Kidney (tissue), 14 donors: Measurements from ENCODE around the gene PRRC2A. TPM values are rescaled to one million over a fixed set of nuclear protein-coding genes. Genes with fewer than 3 reads are reported as not detected.
A peak's percentile ranks its signal among the peaks of the same experiment; 100 is the strongest.

Experiments
- DNase-seq, 5 donors: peaks; one replicate each; pipeline ENCODE4 v3.0.0-alpha.2; 2013 to 2020
- FAIRE-seq: peaks from 2 replicates; lab custom pipeline; 2012; peaks lifted over from hg19 to GRCh38; lab: Jason Lieb, UNC
- H3K27ac ChIP-seq, 2 donors: one replicate each; pipeline ENCODE4 v1.7.0; 2013; ENCODE audit warnings: low read depth in 2 of 2, low read length in 2 of 2, inconsistent platforms in 1 of 2
- H3K27me3 ChIP-seq: one replicate; pipeline ENCODE4 v1.7.1; 2013; ENCODE audit warnings: low read length, inconsistent platforms; ENCODE audit not compliant: control insufficient read depth, insufficient read depth
- H3K36me3 ChIP-seq, 3 donors: one replicate each; pipeline versions ENCODE4 v1.7.0 to v1.7.1; 2013; ENCODE audit warnings: low read length in 3 of 3, control low read depth in 1 of 3, inconsistent platforms in 1 of 3; ENCODE audit not compliant: insufficient read depth in 3 of 3, control insufficient read depth in 2 of 3
- H3K4me1 ChIP-seq, 3 donors: one replicate each; pipeline versions ENCODE4 v1.7.0 to v1.7.1; 2013; ENCODE audit warnings: low read length in 3 of 3, inconsistent platforms in 1 of 3, low read depth in 1 of 3; ENCODE audit not compliant: control insufficient read depth in 2 of 3, insufficient read depth in 2 of 3
- H3K4me3 ChIP-seq, 3 donors: one replicate each; pipeline versions ENCODE4 v1.7.0 to v1.8.1; 2013; ENCODE audit warnings: low read length in 3 of 3, control low read depth in 1 of 3, inconsistent platforms in 1 of 3
- H3K9ac ChIP-seq, 3 donors: one replicate each; pipeline versions ENCODE4 v1.7.0 to v1.7.1; 2013; ENCODE audit warnings: low read length in 3 of 3, control low read depth in 1 of 3, inconsistent platforms in 1 of 3
- H3K9me3 ChIP-seq, 3 donors: one replicate each; pipeline versions ENCODE4 v1.7.0 to v1.7.1; 2013; ENCODE audit warnings: low read length in 3 of 3, control low read depth in 1 of 3, inconsistent platforms in 1 of 3; ENCODE audit not compliant: control insufficient read depth in 2 of 3, insufficient read depth in 1 of 3
- intact Hi-C: fragments of 100-400 bp; cut with DNase I; formaldehyde crosslinking; loops from one replicate; pipeline ENCODE4 v1.11.1; 2022
- microRNA-seq: library from miRNA; unstranded; fragments of <30 nt; microRNA quantifications from one replicate; pipeline ENCODE4 v1.2.0, GENCODE V29; 2020
- polyA plus RNA-seq: library from polyadenylated mRNA; stranded (reverse); fragments of 350-450 nt; fragmentation: Illumina TruSeq; extraction: RNeasy Lipid Tissue Mini Kit (QIAGEN cat#74804); gene quantifications from one replicate; pipeline ENCODE4 v1.2.3, GENCODE V29; 2014; ENCODE audit warnings: low read depth, low replicate concordance; ENCODE audit not compliant: insufficient read depth
- total RNA-seq: library from RNA; stranded (reverse); fragmentation: NEBNext Ultra II Directional; extraction: Animal tissue kit (Norgen Biotek cat#: 25700); gene quantifications from one replicate; pipeline ENCODE4 v1.2.1, GENCODE V29; 2021
- TF ChIP-seq, protein P1 (sequence below): IDR thresholded peaks from 3 replicates; pipeline ENCODE4 v1.5.1; 2012; ENCODE audit warnings: mild to moderate bottlenecking, moderate library complexity, borderline replicate concordance; ENCODE audit not compliant: insufficient read depth; ENCODE audit errors: extremely low read depth
- donor health status: control.
- donor health status: control.
- donor health status: control.
- donor health status: control.
- donor health status: control.
- donor health status: DM: yes; HTN: yes; CAD: no.
- donor health status: Normal renal cell carcinoma (clear cell type).

Gene PRRC2A
- total and polyA plus RNA-seq, 2 donors from 2014 or later, result 84.6 to 159 TPM

DNA sequence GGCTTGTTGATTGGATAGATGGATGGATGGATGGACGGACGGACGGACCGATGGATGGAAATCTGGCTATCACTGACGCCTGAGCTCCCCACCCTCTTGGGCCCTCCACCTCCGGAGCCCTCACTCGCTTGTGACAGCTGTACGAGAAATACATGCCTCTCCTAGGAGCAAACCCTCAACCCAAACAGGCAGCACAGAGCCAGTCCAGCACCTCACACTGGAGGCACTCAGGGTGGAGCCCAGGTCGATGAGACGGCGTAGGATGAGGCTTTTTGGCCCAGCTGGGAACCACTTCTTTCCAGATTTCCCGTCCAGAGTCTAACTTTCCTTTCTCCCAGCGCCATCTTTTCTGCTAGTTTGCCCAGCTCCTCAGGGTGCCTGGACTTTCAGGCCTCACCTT is 63.1 kb downstream of the PRRC2A start:
- Histone ChIP-seq H3K4me3 (peak overlapping the region in 1 of 3 donors; percentile 13), H3K9ac (peak overlapping the region in 1 of 3 donors; percentile 24), H3K27ac (no peak overlapping the region)

DNA sequence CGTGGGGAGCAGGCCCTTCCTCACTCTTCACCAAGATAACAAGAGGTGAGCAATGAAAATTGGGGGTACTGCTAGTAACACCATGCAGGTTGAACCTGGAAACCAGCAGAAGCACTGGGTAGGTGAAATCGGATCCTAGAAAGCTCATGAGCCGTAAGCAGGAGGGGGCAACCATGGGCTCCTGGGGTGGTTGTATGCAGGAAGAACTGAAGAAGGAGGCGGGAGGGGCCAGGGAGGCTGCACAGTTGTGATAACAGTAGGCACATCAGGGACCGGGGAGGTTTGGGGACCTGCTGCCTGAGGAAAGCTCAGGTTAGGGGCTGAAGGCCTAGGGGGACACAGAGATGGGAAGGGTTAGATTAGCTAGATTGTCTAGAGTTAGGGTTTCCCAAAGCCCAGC is 66.0 kb downstream of the PRRC2A start:
- intact Hi-C loops, result no loop called here
- no peaks in the 10 kb centered on the region for H3K27me3 ChIP-seq
- no peak for DNase-seq
- H3K4me3 ChIP-seq, result no peak overlapping the region
- no peaks in the 10 kb centered on the region for H3K9me3 ChIP-seq
- no peak for FAIRE-seq
- no peak overlapping the region for H3K27ac ChIP-seq
- H3K36me3 ChIP-seq, result peaks cover 0 to 42% (median 34%) of the 10 kb centered on the region in 3 donors
- H3K9ac ChIP-seq, result no peak overlapping the region
- H3K4me1 ChIP-seq, result peaks cover 0 to 3% (median 2%) of the 10 kb centered on the region in 3 donors
- TF ChIP-seq, protein P1, sequence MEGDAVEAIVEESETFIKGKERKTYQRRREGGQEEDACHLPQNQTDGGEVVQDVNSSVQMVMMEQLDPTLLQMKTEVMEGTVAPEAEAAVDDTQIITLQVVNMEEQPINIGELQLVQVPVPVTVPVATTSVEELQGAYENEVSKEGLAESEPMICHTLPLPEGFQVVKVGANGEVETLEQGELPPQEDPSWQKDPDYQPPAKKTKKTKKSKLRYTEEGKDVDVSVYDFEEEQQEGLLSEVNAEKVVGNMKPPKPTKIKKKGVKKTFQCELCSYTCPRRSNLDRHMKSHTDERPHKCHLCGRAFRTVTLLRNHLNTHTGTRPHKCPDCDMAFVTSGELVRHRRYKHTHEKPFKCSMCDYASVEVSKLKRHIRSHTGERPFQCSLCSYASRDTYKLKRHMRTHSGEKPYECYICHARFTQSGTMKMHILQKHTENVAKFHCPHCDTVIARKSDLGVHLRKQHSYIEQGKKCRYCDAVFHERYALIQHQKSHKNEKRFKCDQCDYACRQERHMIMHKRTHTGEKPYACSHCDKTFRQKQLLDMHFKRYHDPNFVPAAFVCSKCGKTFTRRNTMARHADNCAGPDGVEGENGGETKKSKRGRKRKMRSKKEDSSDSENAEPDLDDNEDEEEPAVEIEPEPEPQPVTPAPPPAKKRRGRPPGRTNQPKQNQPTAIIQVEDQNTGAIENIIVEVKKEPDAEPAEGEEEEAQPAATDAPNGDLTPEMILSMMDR, result no peak

More for the DNA sequence above, 63.1 kb downstream of the PRRC2A start:
- peak in 1 of 5 donors; percentile 15 for DNase-seq
- H3K9me3 ChIP-seq, result no peaks in the 10 kb centered on the region
- peaks cover 0 to 16% (median 12%) of the 10 kb centered on the region in 3 donors for H3K36me3 ChIP-seq
- no peak for FAIRE-seq
- no peaks in the 10 kb centered on the region for H3K27me3 ChIP-seq
- TF ChIP-seq, protein P1, result no peak
- peaks cover 3 to 8% (median 4%) of the 10 kb centered on the region in 3 donors for H3K4me1 ChIP-seq
- intact Hi-C loops, result no loop called here

DNA sequence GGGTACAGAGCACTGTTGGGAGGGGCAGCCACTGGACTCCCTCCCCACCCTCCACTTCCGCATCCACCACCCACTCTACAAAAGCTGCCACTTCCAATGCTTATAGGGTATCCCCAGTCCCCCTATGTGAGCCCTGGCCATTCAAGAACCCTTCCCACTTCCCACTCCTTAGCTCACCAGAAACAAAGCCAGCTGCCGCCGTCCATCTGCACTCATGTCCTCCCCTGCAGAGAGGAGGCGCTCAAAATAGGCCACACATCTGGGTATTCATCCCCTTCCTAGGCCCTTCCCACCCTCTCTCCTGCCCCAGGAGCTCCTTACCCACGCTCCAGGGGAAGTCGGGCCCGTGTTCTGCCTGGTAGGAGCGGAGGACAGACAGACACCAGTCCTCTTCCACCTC is 66.8 kb downstream of the PRRC2A start:
- intact Hi-C loops, result no loop called here
- no peak for FAIRE-seq
- no peak overlapping the region for H3K4me3 ChIP-seq
- no peak overlapping the region for H3K27ac ChIP-seq
- H3K27me3 ChIP-seq, result no peaks in the 10 kb centered on the region
- no peak overlapping the region for H3K9ac ChIP-seq
- no peaks in the 10 kb centered on the region for H3K9me3 ChIP-seq
- H3K4me1 ChIP-seq, result peaks cover 0 to 2% (median 0%) of the 10 kb centered on the region in 3 donors
- peaks cover 0 to 46% (median 39%) of the 10 kb centered on the region in 3 donors for H3K36me3 ChIP-seq
- no peak for DNase-seq
- TF ChIP-seq, protein P1, result no peak

Small RNA genes lying within 50 kb of the gene (microRNA-seq; reads per million reads assigned to microRNA genes)
- not detected for gene MIR6832

Other genes with a start within 250 kb of the PRRC2A start
Only the 30 nearest of the 35 such genes appear.
- gene MICB, start 122.6 kb upstream of the PRRC2A start, total RNA-seq, result 5.7 TPM
- 1.5 TPM for gene MICB, start 122.6 kb upstream of the PRRC2A start, polyA plus RNA-seq
- gene MCCD1, start 91.8 kb upstream of the PRRC2A start, total RNA-seq, result 3.5 TPM
- gene MCCD1, start 91.8 kb upstream of the PRRC2A start, polyA plus RNA-seq, result 325 TPM
- 295 TPM for gene DDX39B, start 78.7 kb upstream of the PRRC2A start, total RNA-seq
- 183 TPM for gene DDX39B, start 78.7 kb upstream of the PRRC2A start, polyA plus RNA-seq
- gene ATP6V1G2, start 74.1 kb upstream of the PRRC2A start, total RNA-seq, result 1.2 TPM
- gene ATP6V1G2, start 74.1 kb upstream of the PRRC2A start, polyA plus RNA-seq, result 6.0 TPM
- gene NFKBIL1, start 73.1 kb upstream of the PRRC2A start, total RNA-seq, result 20.0 TPM
- 28.2 TPM for gene NFKBIL1, start 73.1 kb upstream of the PRRC2A start, polyA plus RNA-seq
- 0.35 TPM for gene LTA, start 48.4 kb upstream of the PRRC2A start, total RNA-seq
- gene LTA, start 48.4 kb upstream of the PRRC2A start, polyA plus RNA-seq, result not detected
- 5.4 TPM for gene TNF, start 45.1 kb upstream of the PRRC2A start, total RNA-seq
- 0.69 TPM for gene TNF, start 45.1 kb upstream of the PRRC2A start, polyA plus RNA-seq
- 18.5 TPM for gene LTB, start 38.3 kb upstream of the PRRC2A start, total RNA-seq
- gene LTB, start 38.3 kb upstream of the PRRC2A start, polyA plus RNA-seq, result 6.6 TPM
- gene LST1, start 34.4 kb upstream of the PRRC2A start, total RNA-seq, result 31.5 TPM
- gene LST1, start 34.4 kb upstream of the PRRC2A start, polyA plus RNA-seq, result 14.8 TPM
- 0.82 TPM for gene NCR3, start 27.7 kb upstream of the PRRC2A start, total RNA-seq
- not detected for gene NCR3, start 27.7 kb upstream of the PRRC2A start, polyA plus RNA-seq
- 44.1 TPM for gene AIF1, start 5.5 kb upstream of the PRRC2A start, total RNA-seq
- 121 TPM for gene AIF1, start 5.5 kb upstream of the PRRC2A start, polyA plus RNA-seq
- gene BAG6, start 31.9 kb downstream of the PRRC2A start, total RNA-seq, result 232 TPM
- gene BAG6, start 31.9 kb downstream of the PRRC2A start, polyA plus RNA-seq, result 215 TPM
- gene APOM, start 35.2 kb downstream of the PRRC2A start, total RNA-seq, result 4.6 TPM
- 154 TPM for gene APOM, start 35.2 kb downstream of the PRRC2A start, polyA plus RNA-seq
- 26.5 TPM for gene C6orf47, start 40.1 kb downstream of the PRRC2A start, total RNA-seq
- 25.5 TPM for gene C6orf47, start 40.1 kb downstream of the PRRC2A start, polyA plus RNA-seq
- gene GPANK1, start 44.3 kb downstream of the PRRC2A start, total RNA-seq, result 17.7 TPM
- 28.6 TPM for gene GPANK1, start 44.3 kb downstream of the PRRC2A start, polyA plus RNA-seq
- gene CSNK2B, start 45.4 kb downstream of the PRRC2A start, total RNA-seq, result 130 TPM
- 270 TPM for gene CSNK2B, start 45.4 kb downstream of the PRRC2A start, polyA plus RNA-seq
- gene LY6G5B, start 49.3 kb downstream of the PRRC2A start, total RNA-seq, result 15.1 TPM
- 2.5 TPM for gene LY6G5B, start 49.3 kb downstream of the PRRC2A start, polyA plus RNA-seq
- gene LY6G5C, start 60.4 kb downstream of the PRRC2A start, total RNA-seq, result 2.5 TPM
- 4.6 TPM for gene LY6G5C, start 60.4 kb downstream of the PRRC2A start, polyA plus RNA-seq
- gene ABHD16A, start 82.6 kb downstream of the PRRC2A start, total RNA-seq, result 48.7 TPM
- 50.2 TPM for gene ABHD16A, start 82.6 kb downstream of the PRRC2A start, polyA plus RNA-seq
- gene LY6G6F, start 86.2 kb downstream of the PRRC2A start, total RNA-seq, result not detected
- gene LY6G6F, start 86.2 kb downstream of the PRRC2A start, polyA plus RNA-seq, result not detected
- not detected for gene LY6G6D, start 94.6 kb downstream of the PRRC2A start, total RNA-seq
- gene LY6G6D, start 94.6 kb downstream of the PRRC2A start, polyA plus RNA-seq, result not detected
- not detected for gene LY6G6C, start 101.0 kb downstream of the PRRC2A start, total RNA-seq
- not detected for gene LY6G6C, start 101.0 kb downstream of the PRRC2A start, polyA plus RNA-seq
- 0.60 TPM for gene MPIG6B, start 102.7 kb downstream of the PRRC2A start, total RNA-seq
- not detected for gene MPIG6B, start 102.7 kb downstream of the PRRC2A start, polyA plus RNA-seq
- 98.9 TPM for gene DDAH2, start 108.6 kb downstream of the PRRC2A start, total RNA-seq
- 147 TPM for gene DDAH2, start 108.6 kb downstream of the PRRC2A start, polyA plus RNA-seq
- 456 TPM for gene CLIC1, start 115.8 kb downstream of the PRRC2A start, total RNA-seq
- 489 TPM for gene CLIC1, start 115.8 kb downstream of the PRRC2A start, polyA plus RNA-seq
- 23.7 TPM for gene MSH5, start 119.3 kb downstream of the PRRC2A start, total RNA-seq
- gene MSH5, start 119.3 kb downstream of the PRRC2A start, polyA plus RNA-seq, result 14.4 TPM
- gene SAPCD1, start 141.9 kb downstream of the PRRC2A start, total RNA-seq, result 6.5 TPM
- 6.8 TPM for gene SAPCD1, start 141.9 kb downstream of the PRRC2A start, polyA plus RNA-seq
- 32.5 TPM for gene VWA7, start 156.6 kb downstream of the PRRC2A start, total RNA-seq
- gene VWA7, start 156.6 kb downstream of the PRRC2A start, polyA plus RNA-seq, result 10.2 TPM
- gene VARS1, start 175.0 kb downstream of the PRRC2A start, total RNA-seq, result 79.0 TPM
- gene VARS1, start 175.0 kb downstream of the PRRC2A start, polyA plus RNA-seq, result 30.3 TPM
- gene LSM2, start 186.3 kb downstream of the PRRC2A start, total RNA-seq, result 41.6 TPM
- gene LSM2, start 186.3 kb downstream of the PRRC2A start, polyA plus RNA-seq, result 70.6 TPM